PC-9 (cell line): Measurements from ENCODE around the gene GRAMD1C.

Source experiments
- CTCF ChIP-seq: fragments of 200-600 bp; sonication (generic); conservative IDR thresholded peaks from 2 replicates; pipeline ENCODE4 v1.6.1; 2017; ENCODE audit warnings: mixed run types, antibody characterized with exemption, mild to moderate bottlenecking, moderate library complexity
- EZH2 ChIP-seq: fragments of 200-600 bp; sonication (generic); IDR thresholded peaks from 2 replicates; pipeline ENCODE4 v1.8.0; 2017; ENCODE audit warnings: antibody characterized with exemption, low read depth

GRCh38 chr3:113839551-113839950 lies 963 bp downstream of the GRAMD1C start:
- TF ChIP-seq CTCF (no peak), EZH2 (no peak)
